DMS79 (cell line): ENCODE data around the gene PCDHGC4.

Experiments
- DNase-seq: peaks from one replicate; lab custom pipeline; 2025; lab: John Stamatoyannopoulos, UW

Gene PCDHGC4

DNA sequence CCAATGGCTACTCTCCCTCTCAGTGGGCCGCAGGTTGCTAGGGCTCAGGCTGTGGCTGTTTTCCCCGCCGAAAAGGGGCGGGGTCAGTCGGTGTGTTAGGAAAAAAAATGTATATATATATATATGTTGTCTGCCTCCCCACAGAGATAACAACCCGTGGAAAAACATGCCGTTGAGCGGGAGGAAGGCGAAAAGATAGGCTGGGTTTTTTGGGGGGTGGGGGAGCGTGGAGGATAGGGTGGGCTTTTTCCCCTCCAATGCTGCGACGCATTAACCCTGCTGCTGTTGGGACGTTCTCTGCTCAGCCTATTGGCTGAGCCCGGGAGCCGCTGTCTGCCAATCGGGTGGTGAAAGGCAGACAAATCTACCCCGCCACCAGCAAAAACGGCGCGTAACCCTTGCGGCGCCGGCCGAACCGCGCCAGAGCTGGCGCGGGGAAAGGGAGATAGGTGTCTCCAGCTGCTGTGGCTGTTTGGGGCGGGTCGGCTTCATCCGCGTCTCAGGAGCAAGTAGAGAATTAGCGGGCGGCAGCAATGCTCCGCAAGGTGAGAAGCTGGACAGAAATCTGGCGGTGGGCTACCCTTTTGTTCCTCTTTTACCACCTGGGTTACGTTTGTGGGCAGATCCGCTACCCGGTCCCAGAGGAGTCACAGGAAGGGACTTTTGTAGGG lies at the start of gene PCDHGC4:
Gene PCDHGC4, plus strand, starts transcription at position 390 of the 671 bp plus-strand sequence. Its CDS starts 144 bp downstream, at position 534.
- DNase-seq, result peak; percentile 22

DNA sequence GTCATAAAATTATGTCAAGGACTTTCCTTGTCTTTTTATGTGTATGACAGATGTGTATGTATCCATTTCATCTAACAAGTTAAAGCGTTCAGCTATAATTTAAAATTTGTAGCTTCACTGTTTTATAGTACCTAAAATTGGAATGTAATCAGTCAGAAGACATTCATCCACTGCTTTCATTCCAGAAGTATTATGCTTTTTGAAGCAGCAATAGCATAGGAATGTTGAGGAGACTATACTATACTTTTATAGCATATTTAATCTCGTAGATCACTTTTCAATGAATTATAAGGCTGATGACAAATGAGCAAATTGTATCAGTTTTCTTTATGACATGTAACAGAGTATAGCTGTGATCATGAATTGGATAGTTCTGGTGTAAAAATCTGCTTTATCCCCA lies 47.6 kb upstream of the PCDHGC4 start:
- DNase-seq, result no peak

DNA sequence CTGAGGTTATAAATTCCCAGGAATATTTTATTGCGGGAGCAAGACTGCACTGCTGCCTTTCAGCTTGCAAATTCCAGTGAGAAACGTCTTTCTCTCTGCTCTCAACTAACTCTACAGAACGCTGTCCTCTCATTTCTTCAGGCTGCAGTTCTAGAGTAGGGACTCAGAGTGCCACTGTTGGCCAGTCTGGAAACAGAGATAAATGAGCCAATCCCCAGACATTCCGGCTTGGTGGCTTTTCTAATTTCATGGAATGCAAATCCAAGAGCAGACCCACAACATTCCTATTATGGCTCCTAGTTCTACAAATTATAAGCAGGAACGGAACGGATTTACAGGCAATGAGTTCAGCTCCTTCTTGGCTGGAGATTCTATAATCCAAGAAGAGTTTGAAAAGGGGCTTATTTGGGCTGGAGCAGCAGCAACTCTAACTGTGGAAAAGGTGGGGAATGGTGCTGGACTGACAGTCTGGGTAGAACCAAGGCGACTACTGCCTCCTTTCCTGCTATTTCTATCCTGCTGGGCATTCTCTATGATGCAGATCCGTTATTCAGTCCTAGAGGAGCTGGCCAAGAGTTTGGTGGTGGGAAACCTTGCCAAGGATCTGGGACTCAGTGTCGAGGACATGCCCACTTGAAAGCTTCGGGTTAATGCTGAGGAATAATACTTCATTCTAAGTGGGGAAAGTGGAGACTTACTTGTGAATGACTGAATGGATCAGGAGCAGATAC lies 45.3 kb upstream of the PCDHGC4 start:
- no peak for DNase-seq

DNA sequence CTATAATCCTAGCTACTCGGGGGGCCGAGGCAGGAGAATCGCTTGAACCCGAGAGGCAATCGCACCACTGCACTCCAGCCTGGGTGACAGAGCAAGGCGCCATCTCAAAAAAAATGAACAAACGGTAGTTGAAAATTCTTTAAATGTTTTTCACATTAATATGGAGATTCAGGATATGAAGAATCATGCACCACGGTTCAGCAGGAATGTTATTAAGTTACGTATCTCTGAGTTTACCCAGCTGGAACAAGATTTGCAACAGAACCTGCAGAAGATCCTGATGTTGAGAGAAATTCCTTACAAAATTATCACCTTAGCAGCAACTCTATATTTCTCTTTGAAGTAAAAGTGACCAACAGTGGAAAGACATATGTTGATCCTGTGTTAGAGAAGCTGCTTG lies 44.5 kb upstream of the PCDHGC4 start:
- no peak for DNase-seq

DNA sequence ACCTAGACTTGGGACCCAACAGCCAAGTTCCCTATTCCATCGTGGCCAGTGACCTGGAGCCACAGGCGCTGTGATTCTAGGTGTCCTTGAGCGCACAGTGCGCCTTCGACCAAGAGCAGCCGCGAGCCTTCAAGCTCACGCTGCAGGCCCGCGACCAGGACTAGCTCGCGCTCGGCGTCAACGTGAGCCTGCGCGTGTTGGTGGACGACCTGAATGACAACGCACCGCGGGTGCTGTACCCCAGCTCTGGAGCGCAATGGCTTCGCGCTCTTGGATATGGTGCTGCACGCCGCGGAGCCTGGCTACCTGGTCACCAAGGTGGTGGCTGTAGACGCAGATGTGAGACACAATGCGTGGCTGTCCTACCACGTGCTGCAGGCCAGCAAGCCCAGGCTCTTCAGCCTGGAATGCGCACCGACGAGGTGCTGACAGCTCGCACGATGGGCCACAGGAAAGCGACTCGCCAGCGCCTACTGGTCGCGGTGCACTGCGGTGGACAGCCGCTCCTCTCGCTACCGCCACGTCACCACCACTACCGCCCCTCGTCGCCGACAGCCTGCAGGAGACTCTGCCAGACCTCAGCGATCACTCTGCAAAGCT lies 43.2 kb upstream of the PCDHGC4 start:
- no peak for DNase-seq

DNA sequence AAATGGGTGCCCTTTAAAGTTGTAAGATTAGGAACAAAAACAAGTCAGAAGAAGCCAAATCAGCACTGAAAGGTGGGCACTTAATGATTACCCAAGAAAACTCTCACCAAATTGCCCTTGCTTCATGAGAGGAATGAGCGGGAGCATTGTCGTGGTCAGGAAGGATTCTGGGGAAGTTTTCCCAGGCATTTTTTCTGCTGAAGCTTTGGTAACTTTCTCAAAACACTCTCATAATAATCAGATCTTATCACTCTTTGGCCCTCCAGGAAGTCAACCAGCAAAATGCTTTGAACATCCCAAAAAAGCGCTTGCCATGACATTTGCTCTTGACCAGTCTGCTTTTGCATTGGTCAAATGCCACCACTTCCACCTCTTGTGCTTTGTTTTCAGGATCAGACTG lies 19.5 kb upstream of the PCDHGC4 start:
- no peak for DNase-seq

DNA sequence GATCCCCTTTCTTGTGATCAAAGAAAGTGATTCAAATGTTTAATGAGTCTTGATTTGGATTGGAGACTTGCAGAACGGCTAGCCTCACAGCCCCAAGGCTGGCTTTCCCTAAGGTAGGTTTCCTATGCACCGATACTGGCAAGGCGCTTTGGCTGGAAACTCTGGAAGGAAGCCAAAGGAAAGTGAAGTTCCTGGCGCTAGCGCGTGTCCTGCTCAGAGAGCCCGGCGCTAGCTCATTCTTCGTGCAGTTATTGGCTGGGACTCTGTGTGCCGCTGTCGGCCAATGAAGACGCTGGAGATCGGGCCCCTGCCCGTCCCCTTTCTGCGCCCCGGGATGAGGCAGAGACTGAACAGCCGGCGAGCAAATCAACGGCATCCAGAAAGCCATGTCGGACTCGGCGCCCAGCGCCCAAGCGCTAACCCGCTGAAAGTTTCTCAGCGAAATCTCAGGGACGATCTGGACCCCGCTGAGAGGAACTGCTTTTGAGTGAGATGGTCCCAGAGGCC lies 9.2 kb upstream of the PCDHGC4 start, which contains the start of gene PCDHGC3:
Gene PCDHGC3, plus strand, starts transcription at position 342 of the 507 bp plus-strand sequence. Its CDS starts 151 bp downstream, at position 493.
- peak; percentile 72 for DNase-seq

DNA sequence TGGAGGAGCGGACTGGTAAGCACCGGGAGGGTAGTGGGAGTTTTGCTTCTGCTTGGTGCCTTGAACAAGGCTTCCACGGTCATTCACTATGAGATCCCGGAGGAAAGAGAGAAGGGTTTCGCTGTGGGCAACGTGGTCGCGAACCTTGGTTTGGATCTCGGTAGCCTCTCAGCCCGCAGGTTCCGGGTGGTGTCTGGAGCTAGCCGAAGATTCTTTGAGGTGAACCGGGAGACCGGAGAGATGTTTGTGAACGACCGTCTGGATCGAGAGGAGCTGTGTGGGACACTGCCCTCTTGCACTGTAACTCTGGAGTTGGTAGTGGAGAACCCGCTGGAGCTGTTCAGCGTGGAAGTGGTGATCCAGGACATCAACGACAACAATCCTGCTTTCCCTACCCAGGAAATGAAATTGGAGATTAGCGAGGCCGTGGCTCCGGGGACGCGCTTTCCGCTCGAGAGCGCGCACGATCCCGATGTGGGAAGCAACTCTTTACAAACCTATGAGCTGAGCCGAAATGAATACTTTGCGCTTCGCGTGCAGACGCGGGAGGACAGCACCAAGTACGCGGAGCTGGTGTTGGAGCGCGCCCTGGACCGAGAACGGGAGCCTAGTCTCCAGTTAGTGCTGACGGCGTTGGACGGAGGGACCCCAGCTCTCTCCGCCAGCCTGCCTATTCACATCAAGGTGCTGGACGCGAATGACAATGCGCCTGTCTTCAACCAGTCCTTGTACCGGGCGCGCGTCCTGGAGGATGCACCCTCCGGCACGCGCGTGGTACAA lies 8.5 kb upstream of the PCDHGC4 start:
- DNase-seq, result peak; percentile 4

DNA sequence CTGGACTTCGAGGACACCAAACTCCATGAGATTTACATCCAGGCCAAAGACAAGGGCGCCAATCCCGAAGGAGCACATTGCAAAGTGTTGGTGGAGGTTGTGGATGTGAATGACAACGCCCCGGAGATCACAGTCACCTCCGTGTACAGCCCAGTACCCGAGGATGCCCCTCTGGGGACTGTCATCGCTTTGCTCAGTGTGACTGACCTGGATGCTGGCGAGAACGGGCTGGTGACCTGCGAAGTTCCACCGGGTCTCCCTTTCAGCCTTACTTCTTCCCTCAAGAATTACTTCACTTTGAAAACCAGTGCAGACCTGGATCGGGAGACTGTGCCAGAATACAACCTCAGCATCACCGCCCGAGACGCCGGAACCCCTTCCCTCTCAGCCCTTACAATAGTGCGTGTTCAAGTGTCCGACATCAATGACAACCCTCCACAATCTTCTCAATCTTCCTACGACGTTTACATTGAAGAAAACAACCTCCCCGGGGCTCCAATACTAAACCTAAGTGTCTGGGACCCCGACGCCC lies 7.7 kb upstream of the PCDHGC4 start:
- DNase-seq, result no peak

DNA sequence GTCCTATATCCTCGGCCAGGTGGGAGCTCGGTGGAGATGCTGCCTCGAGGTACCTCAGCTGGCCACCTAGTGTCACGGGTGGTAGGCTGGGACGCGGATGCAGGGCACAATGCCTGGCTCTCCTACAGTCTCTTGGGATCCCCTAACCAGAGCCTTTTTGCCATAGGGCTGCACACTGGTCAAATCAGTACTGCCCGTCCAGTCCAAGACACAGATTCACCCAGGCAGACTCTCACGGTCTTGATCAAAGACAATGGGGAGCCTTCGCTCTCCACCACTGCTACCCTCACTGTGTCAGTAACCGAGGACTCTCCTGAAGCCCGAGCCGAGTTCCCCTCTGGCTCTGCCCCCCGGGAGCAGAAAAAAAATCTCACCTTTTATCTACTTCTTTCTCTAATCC lies 7.0 kb upstream of the PCDHGC4 start:
- DNase-seq, result no peak

DNA sequence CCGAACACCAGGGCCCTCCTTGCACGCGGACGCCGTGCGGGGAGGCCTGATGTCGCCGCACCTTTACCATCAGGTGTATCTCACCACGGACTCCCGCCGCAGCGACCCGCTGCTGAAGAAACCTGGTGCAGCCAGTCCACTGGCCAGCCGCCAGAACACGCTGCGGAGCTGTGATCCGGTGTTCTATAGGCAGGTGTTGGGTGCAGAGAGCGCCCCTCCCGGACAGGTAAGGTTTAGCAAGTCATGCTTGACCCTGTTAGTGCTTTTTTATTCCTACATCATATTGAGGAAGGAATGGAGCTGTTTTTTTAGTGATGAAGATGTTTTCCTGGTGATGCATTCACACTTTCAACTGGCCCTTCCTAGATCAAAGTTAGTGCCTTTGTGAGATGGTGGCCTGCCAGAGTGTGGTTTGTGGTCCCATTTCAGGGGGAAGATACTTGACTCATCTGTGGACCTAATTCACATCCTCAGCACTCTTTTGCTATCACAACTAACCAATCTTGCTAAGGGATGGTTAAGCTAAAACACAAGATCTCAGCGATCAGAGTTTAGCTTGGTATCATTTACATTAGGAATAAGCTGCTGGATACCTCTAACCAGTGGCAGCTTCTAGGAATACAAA lies 6.4 kb upstream of the PCDHGC4 start:
- DNase-seq, result no peak

DNA sequence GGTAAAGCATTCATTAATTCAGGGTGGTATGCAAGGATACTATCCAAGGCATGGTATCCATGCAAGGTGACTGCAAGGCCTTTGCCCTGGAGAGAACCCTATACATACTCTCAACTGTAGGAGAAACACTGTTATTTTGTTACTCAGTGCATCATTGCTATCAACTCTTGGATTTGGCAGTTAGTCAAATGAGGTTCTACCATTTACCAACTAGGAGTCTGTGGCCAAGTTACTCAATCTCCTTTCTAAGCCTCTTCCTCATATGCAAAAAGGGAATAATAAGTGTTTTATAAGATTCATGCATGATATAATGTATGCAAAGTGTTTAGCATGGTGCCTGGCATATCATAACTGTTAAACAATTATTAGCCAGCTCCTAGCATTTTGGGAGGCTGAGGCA lies 5.1 kb upstream of the PCDHGC4 start:
- DNase-seq, result no peak

DNA sequence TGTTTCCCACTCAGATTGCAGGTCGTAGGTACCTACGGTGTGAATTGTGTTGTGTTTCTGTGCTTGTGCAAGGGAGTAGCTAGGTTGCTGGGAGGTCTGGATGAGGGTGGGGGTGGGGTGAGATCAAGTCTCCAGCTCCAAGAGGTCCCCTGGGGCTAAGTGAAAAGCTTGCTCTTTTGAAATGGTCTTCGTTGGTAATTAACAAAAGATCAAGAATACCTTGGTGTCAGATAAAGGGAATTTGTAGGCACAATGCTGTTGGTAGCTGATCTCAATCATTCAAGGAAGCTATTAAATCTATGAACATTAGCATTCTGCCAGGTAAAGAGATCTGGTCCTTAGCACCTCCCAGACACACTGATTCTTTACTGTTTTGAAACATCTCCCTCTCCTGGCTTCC lies 928 bp upstream of the PCDHGC4 start:
- no peak for DNase-seq

DNA sequence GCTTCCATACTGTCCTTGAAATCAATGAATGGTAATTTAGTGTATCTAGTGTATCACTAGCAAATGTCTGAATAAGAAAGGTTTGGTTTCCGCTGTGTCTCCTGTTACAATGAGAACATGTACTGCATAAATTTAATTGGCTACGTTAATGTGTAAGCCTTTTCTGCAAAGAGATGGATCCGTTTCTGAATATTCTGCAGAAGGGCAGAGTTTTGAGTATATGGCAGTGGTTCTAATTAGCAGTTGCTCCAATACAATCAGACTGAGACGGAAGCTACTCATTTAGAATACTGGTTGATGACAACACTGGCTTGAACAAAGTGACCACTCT lies 555 bp upstream of the PCDHGC4 start:
- DNase-seq, result no peak

DNA sequence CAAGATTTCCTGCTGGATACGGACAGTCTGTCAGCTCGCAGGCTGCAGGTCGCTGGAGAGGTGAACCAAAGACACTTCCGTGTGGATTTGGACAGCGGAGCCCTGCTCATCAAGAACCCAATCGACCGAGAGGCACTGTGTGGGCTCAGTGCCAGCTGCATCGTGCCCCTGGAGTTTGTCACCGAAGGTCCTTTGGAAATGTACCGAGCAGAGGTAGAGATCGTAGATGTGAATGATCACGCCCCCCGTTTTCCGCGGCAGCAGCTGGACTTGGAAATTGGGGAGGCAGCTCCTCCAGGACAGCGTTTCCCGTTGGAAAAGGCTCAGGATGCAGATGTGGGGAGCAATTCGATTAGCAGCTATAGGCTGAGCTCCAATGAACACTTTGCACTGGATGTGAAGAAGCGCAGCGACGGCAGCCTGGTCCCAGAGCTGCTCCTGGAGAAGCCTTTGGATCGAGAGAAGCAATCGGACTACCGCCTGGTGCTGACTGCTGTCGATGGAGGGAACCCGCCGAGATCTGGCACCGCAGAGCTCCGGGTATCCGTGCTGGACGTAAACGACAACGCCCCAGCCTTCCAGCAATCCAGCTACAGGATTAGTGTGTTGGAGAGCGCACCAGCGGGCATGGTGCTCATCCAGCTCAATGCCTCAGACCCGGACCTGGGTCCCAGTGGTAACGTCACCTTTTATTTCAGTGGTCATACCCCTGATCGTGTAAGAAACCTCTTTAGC lies 658 bp downstream of the PCDHGC4 start:
- no peak for DNase-seq

DNA sequence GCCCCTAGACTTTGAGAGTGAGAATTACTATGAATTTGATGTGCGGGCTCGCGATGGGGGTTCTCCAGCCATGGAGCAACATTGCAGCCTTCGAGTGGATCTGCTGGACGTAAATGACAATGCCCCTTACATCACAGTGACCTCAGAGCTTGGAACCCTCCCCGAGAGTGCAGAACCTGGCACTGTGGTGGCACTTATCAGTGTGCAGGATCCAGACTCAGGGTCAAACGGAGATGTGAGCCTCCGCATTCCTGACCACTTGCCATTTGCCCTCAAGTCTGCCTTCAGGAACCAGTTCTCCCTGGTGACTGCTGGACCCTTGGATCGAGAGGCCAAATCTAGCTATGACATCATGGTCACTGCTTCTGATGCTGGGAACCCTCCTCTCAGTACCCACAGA lies 1.3 kb downstream of the PCDHGC4 start:
- no peak for DNase-seq

DNA sequence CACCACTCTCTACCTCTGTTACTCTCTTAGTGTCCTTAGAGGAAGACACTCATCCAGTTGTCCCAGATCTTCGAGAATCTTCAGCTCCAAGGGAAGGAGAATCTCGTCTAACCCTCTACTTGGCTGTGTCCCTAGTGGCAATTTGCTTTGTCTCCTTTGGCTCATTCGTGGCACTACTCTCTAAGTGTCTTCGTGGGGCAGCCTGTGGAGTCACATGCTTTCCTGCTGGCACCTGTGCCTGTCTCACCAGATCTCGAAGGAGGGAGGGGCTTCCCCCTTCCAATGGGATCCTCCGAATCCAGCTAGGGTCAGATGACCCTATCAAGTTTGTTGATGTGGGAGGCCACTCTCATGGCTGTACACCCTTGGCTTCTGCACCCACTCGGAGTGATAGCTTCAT lies 2.3 kb downstream of the PCDHGC4 start:
- no peak for DNase-seq

DNA sequence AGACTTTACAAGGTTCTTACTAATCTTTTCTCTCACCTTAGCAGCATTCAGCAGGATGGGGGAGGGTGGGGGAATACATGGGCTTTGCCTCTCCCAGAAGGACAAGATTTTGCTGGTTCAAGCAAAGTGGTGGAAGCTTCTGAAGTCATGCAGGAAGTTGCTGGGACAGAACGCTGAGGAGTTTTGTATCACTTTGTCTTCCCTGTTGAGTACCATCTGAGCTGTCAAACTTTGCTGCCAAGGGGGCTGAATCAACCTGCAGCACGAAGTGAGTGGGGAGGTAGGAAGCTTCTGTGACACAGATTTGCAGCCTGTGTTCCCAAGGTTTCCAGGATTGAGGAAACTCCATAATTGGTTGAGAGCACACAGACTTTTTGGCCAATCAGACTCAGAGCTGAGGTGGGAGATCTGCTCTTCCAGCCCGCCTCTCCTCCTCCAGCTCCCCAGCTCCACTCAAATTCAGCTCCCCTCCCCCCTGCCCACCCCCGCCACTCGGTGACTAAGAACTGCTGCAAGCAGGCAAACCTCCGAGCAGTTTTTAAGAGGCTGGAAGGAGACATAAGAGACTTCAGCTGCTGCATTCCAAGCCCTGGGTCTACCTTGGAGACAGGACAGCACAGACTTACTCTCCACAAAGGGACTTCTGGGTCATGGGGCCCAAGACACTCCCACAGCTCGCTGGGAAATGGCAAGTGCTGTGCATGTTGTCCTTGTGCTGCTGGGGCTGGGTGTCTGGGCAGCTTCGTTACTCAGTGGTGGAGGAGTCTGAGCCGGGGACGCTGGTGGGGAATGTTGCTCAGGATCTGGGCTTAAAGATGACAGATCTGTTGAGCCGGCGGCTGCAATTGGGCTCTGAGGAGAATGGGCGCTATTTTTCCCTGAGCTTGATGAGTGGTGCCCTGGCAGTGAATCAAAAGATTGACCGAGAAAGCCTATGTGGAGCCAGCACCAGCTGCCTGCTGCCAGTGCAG lies 4.0 kb downstream of the PCDHGC4 start, which contains the start of gene PCDHGC5:
Gene PCDHGC5, plus strand, starts transcription at position 491 of the 971 bp plus-strand sequence. Its CDS starts 160 bp downstream, at position 651.
- DNase-seq, result no peak

DNA sequence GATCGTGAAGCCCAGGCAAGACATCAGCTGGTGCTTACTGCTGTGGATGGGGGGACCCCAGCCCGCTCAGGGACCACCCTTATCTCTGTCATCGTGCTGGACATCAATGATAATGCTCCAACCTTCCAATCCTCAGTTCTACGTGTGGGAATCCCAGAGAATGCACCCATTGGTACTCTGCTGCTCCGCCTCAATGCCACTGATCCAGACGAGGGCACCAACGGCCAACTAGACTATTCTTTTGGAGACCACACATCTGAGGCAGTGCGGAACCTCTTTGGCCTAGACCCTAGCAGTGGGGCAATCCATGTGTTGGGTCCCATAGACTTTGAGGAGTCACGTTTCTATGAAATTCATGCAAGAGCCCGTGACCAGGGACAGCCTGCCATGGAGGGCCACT lies 5.0 kb downstream of the PCDHGC4 start:
- DNase-seq, result no peak

DNA sequence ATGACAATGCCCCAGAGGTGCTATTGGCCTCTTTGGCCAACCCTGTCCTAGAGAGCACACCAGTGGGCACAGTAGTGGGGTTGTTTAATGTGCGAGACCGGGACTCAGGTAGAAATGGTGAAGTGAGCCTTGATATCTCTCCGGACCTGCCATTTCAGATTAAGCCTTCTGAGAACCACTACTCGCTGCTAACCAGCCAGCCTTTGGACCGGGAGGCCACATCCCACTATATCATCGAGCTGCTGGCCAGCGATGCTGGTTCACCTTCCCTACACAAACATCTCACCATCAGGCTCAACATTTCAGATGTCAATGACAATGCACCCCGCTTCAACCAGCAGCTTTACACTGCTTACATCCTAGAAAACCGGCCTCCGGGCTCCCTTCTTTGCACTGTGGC lies 5.4 kb downstream of the PCDHGC4 start:
- no peak for DNase-seq
